ENCODE measurements around the gene CSF2RB.

DNA sequence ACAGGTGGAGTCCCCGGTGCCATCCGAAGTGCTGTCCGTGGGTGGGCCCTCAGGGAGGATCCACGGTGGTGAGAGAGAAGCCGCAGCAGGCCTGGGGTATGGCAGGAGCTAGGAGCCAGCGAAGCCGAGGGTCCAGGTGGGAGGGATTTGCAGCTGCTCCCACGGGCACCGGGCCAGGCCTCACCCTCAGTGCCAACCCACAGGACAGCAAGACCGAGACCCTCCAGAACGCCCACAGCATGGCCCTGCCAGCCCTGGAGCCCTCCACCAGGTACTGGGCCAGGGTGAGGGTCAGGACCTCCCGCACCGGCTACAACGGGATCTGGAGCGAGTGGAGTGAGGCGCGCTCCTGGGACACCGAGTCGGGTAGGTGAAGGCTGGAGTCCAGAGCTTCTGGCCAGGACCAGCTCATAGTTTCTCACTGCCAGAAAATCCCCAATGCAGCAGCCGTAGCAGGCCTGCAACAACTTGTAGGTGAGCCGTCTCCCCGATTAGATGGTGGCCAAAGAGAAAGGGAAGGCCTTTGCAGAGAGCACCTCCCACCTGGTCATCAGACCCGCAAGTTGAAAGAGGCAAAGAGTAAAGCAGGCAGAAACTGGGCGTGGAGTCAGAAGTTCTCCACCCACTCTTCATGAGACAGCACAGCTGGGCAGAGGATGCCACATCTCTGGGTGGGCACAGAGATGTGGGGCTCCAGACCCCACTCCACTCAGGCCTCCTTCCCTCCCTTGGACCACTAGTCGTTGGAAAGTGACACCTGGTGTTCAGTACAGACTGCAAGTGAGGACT, 20.4 kb downstream of the CSF2RB start:
- TF ChIP-seq, protein P1, sequence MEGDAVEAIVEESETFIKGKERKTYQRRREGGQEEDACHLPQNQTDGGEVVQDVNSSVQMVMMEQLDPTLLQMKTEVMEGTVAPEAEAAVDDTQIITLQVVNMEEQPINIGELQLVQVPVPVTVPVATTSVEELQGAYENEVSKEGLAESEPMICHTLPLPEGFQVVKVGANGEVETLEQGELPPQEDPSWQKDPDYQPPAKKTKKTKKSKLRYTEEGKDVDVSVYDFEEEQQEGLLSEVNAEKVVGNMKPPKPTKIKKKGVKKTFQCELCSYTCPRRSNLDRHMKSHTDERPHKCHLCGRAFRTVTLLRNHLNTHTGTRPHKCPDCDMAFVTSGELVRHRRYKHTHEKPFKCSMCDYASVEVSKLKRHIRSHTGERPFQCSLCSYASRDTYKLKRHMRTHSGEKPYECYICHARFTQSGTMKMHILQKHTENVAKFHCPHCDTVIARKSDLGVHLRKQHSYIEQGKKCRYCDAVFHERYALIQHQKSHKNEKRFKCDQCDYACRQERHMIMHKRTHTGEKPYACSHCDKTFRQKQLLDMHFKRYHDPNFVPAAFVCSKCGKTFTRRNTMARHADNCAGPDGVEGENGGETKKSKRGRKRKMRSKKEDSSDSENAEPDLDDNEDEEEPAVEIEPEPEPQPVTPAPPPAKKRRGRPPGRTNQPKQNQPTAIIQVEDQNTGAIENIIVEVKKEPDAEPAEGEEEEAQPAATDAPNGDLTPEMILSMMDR (IDR thresholded peaks at IDR 0.05; ENCODE audit: extremely low read depth in 1 of 2, insufficient read depth in 1 of 2, low read depth in 1 of 2, low read length in 2 of 2), result no peak
- TF ChIP-seq POLR2A (IDR thresholded peaks at IDR 0.05; ENCODE audit: low read depth, low read length), result no peak
- no peak for TF ChIP-seq MYC (IDR thresholded peaks at IDR 0.05; ENCODE audit: low read depth, low read length)
- TF ChIP-seq POLR2AphosphoS5 (IDR thresholded peaks at IDR 0.05; ENCODE audit: insufficient read depth, low read depth, low read length), result no peak
